Stomach (tissue), 4 donors: Measurements from ENCODE around the gene FRMD4B.

ENCODE experiments used
- POLR2A ChIP-seq, 4 donors: fragments of 450-650 bp; IDR thresholded peaks; one replicate each; pipeline ENCODE4 v1.6.1; 2016; ENCODE audit warnings: antibody characterized with exemption in 4 of 4, control low read depth in 2 of 4, mild to moderate bottlenecking in 1 of 4, moderate library complexity in 1 of 4
- TF ChIP-seq, protein P1 (sequence below), 7 experiments: fragments of 450-650 bp in 4 of 7; fragments of 200-600 bp in 3 of 7; sonication (generic) in 3 of 7; IDR thresholded peaks; one replicate each; pipeline ENCODE4 v1.5.1; 2016 to 2019; ENCODE audit warnings: antibody characterized with exemption in 7 of 7, control low read depth in 2 of 7, mild to moderate bottlenecking in 1 of 7

DNA sequence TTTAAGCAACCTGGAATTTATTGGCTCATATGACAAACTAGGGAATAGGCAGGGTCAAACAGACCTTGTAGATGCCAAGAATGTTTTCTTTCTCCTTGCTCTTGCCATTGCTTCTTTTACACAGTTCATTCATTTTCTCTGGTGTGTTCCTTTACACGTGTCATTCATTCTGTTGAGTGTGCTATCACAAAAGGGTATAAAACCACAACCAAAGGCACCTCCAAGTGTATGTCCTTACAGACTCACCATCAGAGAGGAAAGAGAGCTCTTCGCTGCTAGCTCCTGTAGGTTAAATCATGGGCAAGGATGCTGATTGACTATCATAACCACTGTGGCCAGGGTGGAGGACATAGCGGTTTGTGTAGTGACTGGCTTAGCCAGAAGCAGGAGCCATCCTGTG lies 19.2 kb upstream of the FRMD4B start:
- TF ChIP-seq POLR2A (IDR thresholded peaks at IDR 0.05) = no peak
- TF ChIP-seq, protein P1, sequence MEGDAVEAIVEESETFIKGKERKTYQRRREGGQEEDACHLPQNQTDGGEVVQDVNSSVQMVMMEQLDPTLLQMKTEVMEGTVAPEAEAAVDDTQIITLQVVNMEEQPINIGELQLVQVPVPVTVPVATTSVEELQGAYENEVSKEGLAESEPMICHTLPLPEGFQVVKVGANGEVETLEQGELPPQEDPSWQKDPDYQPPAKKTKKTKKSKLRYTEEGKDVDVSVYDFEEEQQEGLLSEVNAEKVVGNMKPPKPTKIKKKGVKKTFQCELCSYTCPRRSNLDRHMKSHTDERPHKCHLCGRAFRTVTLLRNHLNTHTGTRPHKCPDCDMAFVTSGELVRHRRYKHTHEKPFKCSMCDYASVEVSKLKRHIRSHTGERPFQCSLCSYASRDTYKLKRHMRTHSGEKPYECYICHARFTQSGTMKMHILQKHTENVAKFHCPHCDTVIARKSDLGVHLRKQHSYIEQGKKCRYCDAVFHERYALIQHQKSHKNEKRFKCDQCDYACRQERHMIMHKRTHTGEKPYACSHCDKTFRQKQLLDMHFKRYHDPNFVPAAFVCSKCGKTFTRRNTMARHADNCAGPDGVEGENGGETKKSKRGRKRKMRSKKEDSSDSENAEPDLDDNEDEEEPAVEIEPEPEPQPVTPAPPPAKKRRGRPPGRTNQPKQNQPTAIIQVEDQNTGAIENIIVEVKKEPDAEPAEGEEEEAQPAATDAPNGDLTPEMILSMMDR (IDR thresholded peaks at IDR 0.05) = no peak
